A549 (cell line): ENCODE data around the gene GPT2.

Experiments
- CHD2 ChIP-seq: fragments of 150-350 bp; IDR thresholded peaks from 2 replicates; pipeline ENCODE4 v1.6.1; 2014; ENCODE audit warnings: low read length; ENCODE audit not compliant: partially characterized antibody
- CTCF ChIP-seq: fragments of >200 bp; sonication (Bioruptor Twin); formaldehyde crosslinking; IDR thresholded peaks from 3 replicates; pipeline ENCODE4 v1.5.1; 2016
- GATA3 ChIP-seq: IDR thresholded peaks from 2 replicates; pipeline ENCODE4 v1.6.1; 2012; ENCODE audit warnings: borderline replicate concordance
- POLR2A ChIP-seq: IDR thresholded peaks from 2 replicates; pipeline ENCODE4 v1.6.1; 2012; ENCODE audit warnings: mild to moderate bottlenecking, low read length
- RAD21 ChIP-seq, 2 experiments: fragments of >200 bp in 1 of 2; sonication (Bioruptor Twin) in 1 of 2; formaldehyde crosslinking in 1 of 2; IDR thresholded peaks in 1 of 2; conservative IDR thresholded peaks in 1 of 2; 2 replicates in 1 of 2; 3 replicates in 1 of 2; pipeline ENCODE4 v1.6.1; 2012 to 2018; ENCODE audit warnings: inconsistent platforms in 1 of 2
- USF2 ChIP-seq: fragments of 450-650 bp; IDR thresholded peaks from 2 replicates; pipeline ENCODE4 v1.6.1; 2014; ENCODE audit warnings: antibody characterized with exemption

DNA sequence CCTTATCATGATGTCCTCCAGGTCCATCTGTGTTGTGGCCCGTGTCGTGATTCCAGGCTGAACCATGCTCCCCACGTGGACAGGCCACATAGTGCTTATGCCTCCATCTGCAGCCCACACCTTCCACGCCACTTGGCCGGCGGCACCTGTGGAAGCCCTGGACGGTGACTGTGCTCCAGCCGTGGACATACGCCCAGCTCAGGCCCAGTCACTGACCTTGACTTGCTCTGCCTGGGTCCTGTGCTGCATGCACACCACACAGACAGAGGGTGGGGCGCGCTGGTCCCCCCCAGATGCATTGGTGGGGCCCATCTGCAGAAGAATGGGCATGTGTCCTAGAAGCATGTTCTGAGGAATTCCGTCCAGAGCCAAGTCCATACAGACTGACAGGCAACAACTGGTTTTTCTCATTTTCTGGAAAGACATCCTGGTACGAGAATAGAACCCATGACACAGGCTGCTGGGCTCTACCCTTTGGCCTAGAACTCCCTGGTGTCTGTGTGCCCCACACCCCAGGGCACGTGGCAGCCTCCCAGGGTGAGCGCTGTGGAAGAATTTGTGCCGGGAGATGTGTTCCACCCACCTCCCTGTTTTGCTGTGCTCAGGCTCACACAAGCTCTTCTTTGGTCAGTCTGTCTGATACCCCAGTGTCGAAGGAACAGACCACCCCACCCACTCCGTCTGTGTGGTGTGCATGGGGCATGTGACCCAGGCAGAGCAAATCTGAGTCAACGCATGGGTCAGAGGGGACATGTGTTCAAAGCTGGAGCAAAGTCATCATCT, 39.5 kb downstream of the GPT2 start:
- no peak for TF ChIP-seq CTCF
- TF ChIP-seq RAD21 (conservative IDR thresholded peaks at IDR 0.05 in 1 of 2, IDR thresholded peaks at IDR 0.05 in 1 of 2), result no peak
- no peak for TF ChIP-seq POLR2A
- no peak for TF ChIP-seq GATA3
- TF ChIP-seq CHD2, result no peak
- no peak for TF ChIP-seq USF2
